Midbrain (tissue), 1 donor: Measurements from ENCODE around the gene PCDHGC4.

Source experiments
- DNase-seq: peaks from one replicate; lab custom pipeline; 2025; lab: John Stamatoyannopoulos, UW

PCDHGC4 gene

DNA sequence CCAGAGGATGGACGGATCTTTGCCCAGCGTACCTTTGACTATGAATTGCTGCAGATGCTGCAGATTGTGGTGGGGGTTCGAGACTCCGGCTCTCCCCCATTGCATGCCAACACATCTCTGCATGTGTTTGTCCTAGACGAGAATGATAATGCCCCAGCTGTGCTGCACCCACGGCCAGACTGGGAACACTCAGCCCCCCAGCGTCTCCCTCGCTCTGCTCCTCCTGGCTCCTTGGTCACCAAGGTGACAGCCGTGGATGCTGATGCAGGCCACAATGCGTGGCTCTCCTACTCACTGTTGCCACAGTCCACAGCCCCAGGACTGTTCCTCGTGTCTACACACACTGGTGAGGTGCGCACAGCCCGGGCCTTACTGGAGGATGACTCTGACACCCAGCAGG is 5.9 kb downstream of the PCDHGC4 start:
- DNase-seq: no peak

DNA sequence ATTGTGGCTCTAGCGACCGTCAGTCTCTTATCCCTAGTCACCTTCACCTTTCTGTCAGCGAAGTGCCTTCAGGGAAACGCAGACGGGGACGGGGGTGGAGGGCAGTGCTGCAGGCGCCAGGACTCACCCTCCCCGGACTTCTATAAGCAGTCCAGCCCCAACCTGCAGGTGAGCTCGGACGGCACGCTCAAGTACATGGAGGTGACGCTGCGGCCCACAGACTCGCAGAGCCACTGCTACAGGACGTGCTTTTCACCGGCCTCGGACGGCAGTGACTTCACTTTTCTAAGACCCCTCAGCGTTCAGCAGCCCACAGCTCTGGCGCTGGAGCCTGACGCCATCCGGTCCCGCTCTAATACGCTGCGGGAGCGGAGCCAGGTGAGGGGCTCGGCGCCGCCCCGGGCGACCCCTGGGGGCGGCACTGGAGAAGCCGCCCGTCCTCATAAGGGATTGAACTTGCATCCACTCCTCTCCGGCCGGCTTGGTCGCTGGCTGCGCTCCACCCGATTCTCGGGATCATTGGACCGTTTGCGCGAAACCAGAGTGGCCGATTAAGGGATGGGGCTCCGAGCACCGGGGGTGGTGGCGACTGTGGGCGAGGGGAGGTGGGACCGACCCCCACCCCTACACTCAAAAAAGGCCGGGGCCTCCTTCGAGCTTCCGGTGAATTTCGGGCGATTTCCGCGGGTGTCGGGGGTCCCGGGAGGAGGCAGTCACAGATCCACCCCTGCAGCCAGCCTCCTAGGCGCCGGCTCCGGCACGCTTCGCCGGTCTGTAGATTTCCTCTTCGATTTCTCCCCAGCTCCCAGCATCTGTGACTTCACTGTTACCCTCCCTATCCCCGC is 6.7 kb downstream of the PCDHGC4 start:
- no peak for DNase-seq

DNA sequence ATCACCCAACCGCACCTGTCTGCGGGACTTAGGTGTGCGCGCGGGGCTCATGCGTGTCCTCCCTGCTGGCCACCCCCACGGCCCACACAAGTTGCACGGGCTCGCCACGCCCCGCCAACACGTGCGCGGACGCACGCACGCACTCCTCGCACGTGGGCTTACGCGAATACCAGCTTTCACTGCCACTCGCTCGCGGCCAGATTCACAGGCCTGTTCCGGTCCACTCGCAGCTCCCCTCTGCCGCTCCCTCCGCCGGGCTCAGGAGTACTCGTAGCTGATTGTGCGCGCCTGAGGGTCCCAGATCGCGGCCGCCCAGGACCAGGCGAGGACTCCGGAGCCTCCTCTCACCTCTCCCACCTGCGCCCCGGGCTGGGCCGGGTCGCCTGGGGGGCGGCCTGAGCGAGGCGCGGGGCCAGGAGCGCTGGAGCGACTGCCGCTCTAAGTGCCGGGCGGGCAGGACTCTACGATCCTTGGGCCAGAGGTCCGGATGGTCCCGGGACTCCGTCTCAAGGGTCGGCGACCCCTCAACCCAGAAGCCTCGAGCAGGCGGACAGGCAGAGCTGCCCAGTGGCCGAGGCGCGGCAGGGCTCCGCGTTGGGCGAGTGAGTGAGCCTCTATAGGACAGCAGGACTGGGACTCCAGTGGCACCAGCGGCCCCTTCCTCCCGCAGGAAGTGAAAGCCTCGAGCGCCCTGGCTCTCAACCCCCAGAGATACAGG is 7.5 kb downstream of the PCDHGC4 start:
- DNase-seq: no peak

- peak; percentile 67 for DNase-seq
These were observed 8.9 kb downstream of the PCDHGC4 start for GRCh38 chr5:141493500-141494422.

- DNase-seq: no peak
These were observed 10.1 kb downstream of the PCDHGC4 start for GRCh38 chr5:141494761-141495452.

GRCh38 chr5:141495453-141495811 is 10.6 kb downstream of the PCDHGC4 start:
- no peak for DNase-seq

GRCh38 chr5:141496038-141496437 is 11.2 kb downstream of the PCDHGC4 start:
- DNase-seq: no peak

DNA sequence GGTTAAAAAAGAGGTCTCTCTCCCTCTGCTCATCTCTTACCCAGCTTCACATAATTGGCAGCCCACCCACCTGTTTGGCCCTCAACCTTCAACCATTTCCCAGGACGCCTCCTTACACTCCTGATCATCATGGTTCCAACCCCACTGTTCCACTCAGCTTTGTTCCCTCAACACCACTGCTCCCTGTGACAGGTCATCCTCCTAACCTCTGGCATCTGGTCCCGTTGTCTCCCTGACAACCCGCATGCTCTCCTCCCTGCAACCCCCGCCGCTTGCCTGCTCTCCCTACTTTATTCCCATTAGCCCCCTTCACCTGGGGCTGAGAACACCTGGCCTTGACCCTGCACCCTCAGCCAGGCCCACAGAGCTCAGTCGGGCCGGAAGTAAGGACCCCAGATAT is 16.9 kb downstream of the PCDHGC4 start:
- DNase-seq: no peak

DNA sequence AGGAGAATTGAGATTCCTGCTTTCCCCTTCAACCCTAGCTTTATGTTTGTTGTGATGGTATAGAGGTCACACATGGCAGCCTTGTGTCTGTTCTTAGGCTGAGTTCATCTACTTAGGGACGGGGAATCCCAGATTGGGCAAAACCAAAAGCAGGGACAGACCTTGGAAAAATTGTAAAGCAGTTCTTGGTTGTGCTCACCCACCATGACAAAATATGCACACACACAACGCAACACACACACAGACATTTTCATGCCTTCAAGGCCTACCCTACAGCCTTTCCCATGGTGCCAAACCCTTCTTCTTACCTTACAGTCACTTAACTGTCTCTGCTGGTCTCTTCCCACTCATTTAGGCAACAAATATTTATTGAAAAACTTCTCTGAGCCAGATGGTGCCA is 18.9 kb downstream of the PCDHGC4 start:
- no peak for DNase-seq

- no peak for DNase-seq
These were observed 19.4 kb downstream of the PCDHGC4 start for GRCh38 chr5:141504216-141504615.

- DNase-seq: no peak
These were observed 21.7 kb downstream of the PCDHGC4 start for GRCh38 chr5:141506381-141507155.

GRCh38 chr5:141507387-141508091 is 22.7 kb downstream of the PCDHGC4 start:
- DNase-seq: no peak

DNA sequence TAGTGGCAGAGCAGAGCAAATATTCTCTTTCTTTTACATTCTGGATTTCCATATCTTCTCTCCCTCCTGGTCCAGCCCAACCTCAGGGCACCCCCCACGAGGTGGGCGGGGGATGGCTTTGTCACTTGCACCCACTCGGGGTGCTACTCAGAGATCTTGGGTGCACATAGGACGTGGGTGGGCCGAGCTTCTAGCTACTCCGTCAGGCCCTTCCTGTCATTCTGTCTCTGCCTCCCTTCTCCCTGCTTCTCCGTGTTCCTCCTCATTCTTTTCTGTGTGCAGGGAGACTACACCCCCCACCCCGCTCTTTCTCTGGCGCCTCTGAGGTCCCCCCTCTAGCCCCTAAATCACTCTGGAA is 23.6 kb downstream of the PCDHGC4 start:
- no peak for DNase-seq

DNA sequence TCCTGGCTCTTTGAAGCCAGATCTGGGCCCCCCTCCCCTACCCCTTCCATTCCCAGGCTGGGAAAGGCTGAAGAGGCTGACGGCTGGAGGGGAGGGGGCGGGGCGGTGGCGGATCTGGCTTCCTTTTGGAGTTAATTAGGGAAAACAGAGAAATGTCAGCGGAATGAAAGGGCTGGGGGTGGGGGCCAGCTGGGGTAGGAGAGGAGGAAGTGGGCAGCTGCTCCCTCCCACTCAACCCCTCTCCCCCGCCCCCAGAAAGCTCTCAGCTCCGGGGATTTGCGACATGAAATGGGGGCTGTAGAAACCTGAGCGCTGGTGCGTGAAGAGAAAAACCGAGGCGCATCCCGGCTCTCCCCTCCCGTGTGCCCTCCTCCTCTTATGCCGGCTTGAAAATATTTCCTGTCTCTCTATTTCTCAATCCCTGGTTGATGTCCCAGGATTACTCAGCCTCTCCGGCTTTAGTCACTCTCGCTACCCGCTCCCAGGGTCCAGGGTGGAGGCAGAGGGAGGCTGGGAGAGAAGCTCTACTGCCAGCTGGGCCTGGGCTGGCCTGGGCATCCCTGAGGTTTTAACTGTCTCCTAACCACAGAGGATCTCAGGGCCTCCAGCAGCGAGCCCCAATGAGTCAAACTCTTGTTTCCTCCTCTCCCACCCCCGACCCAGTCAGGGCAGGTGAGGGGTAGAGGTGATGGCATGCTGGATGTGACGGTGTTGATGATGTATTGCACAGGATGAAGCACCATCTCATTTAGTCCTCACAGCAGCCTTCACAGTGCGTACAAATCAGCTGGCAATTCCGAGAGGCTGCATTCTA is 24.2 kb downstream of the PCDHGC4 start:
- DNase-seq: peak; percentile 51

- no peak for DNase-seq
These were observed 25.3 kb downstream of the PCDHGC4 start for GRCh38 chr5:141510160-141510559.

- DNase-seq: no peak
These were observed 26.2 kb downstream of the PCDHGC4 start for GRCh38 chr5:141510850-141511601.

DNA sequence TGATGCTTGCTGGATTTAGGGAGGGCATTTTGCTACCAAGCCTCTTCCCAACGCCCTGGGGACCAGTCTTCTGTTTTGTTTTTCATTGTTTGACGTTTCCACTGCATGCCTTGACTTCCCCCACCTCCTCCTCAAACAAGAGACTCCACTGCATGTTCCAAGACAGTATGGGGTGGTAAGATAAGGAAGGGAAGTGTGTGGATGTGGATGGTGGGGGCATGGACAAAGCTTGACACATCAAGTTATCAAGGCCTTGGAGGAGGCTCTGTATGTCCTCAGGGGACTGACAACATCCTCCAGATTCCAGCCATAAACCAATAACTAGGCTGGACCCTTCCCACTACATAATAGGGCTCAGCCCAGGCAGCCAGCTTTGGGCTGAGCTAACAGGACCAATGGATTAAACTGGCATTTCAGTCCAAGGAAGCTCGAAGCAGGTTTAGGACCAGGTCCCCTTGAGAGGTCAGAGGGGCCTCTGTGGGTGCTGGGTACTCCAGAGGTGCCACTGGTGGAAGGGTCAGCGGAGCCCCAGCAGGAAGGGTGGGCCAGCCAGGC is 27.0 kb downstream of the PCDHGC4 start:
- DNase-seq: no peak

DNA sequence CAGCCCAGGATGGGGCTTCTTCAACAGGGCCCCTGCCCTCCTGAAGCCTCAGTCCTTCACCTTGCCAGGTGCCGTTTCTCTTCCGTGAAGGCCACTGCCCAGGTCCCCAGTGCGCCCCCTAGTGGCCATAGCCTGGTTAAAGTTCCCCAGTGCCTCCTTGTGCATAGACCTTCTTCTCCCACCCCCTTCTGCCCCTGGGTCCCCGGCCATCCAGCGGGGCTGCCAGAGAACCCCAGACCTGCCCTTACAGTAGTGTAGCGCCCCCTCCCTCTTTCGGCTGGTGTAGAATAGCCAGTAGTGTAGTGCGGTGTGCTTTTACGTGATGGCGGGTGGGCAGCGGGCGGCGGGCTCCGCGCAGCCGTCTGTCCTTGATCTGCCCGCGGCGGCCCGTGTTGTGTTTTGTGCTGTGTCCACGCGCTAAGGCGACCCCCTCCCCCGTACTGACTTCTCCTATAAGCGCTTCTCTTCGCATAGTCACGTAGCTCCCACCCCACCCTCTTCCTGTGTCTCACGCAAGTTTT is 27.6 kb downstream of the PCDHGC4 start:
- peak; percentile 72 for DNase-seq
